ENCODE results near the gene ARHGEF19. TPM values are rescaled to one million over a fixed set of nuclear protein-coding genes. Genes with fewer than 3 reads are reported as not detected.
A peak's percentile ranks its signal among the peaks of the same experiment; 100 is the strongest.
"Not testable (repeated sequence)": the region's sequence is repeated elsewhere in the genome, so short reads cannot be mapped to it uniquely, and the experiment has no call there.

The ARHGEF19 gene
- total RNA-seq, 2 donors from 2014 or later = 1.5 to 4.8 TPM

- Histone ChIP-seq H3K9me3 (no peaks in the 10 kb centered on the region), H3K27ac (no peak overlapping the region), H3K27me3 (no peaks in the 10 kb centered on the region), H3K4me3 (no peak overlapping the region), H3K4me1 (peaks cover 0 to 54% of the 10 kb centered on the region in 2 donors), H3K36me3 (no peaks in the 10 kb centered on the region)
- TF ChIP-seq CTCF (IDR thresholded peaks at IDR 0.05) = no peak
- no peak for DNase-seq (ENCODE audit: low spot score)
These were observed 40.1 kb downstream of the ARHGEF19 start for GRCh38 chr1:16172218-16172830.

GRCh38 chr1:16171314-16172151, 40.9 kb downstream of the ARHGEF19 start:
- no peak for TF ChIP-seq CTCF (IDR thresholded peaks at IDR 0.05)
- H3K4me3 ChIP-seq = no peak overlapping the region
- H3K27ac ChIP-seq = no peak overlapping the region
- no peaks in the 10 kb centered on the region for H3K36me3 ChIP-seq
- no peaks in the 10 kb centered on the region for H3K27me3 ChIP-seq
- H3K9me3 ChIP-seq = no peaks in the 10 kb centered on the region
- DNase-seq (ENCODE audit: low spot score) = no peak
- H3K4me1 ChIP-seq = peaks cover 0 to 48% of the 10 kb centered on the region in 2 donors

- no peaks in the 10 kb centered on the region for H3K36me3 ChIP-seq
- no peak overlapping the region for H3K27ac ChIP-seq
- TF ChIP-seq CTCF (IDR thresholded peaks at IDR 0.05) = no peak
- DNase-seq (ENCODE audit: low spot score) = no peak
- H3K4me1 ChIP-seq = peaks cover 0 to 38% of the 10 kb centered on the region in 2 donors
- H3K4me3 ChIP-seq = no peak overlapping the region
- H3K27me3 ChIP-seq = no peaks in the 10 kb centered on the region
- no peaks in the 10 kb centered on the region for H3K9me3 ChIP-seq
These were observed 42.2 kb downstream of the ARHGEF19 start for GRCh38 chr1:16170283-16170673.

GRCh38 chr1:16168622-16169360, 43.7 kb downstream of the ARHGEF19 start:
- Histone ChIP-seq H3K27me3 (no peaks in the 10 kb centered on the region), H3K36me3 (no peaks in the 10 kb centered on the region)

GRCh38 chr1:16168144-16168495, 44.3 kb downstream of the ARHGEF19 start:
- H3K4me1 ChIP-seq = peaks cover 0 to 30% of the 10 kb centered on the region in 2 donors
- H3K36me3 ChIP-seq; H3K27ac ChIP-seq; H3K9me3 ChIP-seq; H3K27me3 ChIP-seq; DNase-seq (ENCODE audit: low spot score): not testable (repeated sequence)
- H3K4me3 ChIP-seq = peak overlapping the region; percentile 35 to 56

More at GRCh38 chr1:16168622-16169360, 43.7 kb downstream of the ARHGEF19 start:
- DNase-seq (ENCODE audit: low spot score) = no peak
- no peak overlapping the region for H3K4me3 ChIP-seq
- H3K4me1 ChIP-seq = peaks cover 0 to 37% of the 10 kb centered on the region in 2 donors
- no peaks in the 10 kb centered on the region for H3K9me3 ChIP-seq
- no peak for TF ChIP-seq CTCF (IDR thresholded peaks at IDR 0.05)
- no peak overlapping the region for H3K27ac ChIP-seq

Data from right atrium auricular region (tissue), 2 donors.